ENCODE measurements around the gene KCNH2.

- TF ChIP-seq TAF1 (IDR thresholded peaks at IDR 0.05; ENCODE audit: low read depth, low read length) (no peak), POLR2A (IDR thresholded peaks at IDR 0.05; ENCODE audit: low read depth, low read length) (no peak), POLR2AphosphoS5 (IDR thresholded peaks at IDR 0.05; ENCODE audit: low read depth, low read length) (no peak), SPI1 (IDR thresholded peaks at IDR 0.05; ENCODE audit: low read depth, low read length) (no peak), POU2F2 (IDR thresholded peaks at IDR 0.05; ENCODE audit: low read depth, low read length) (no peak), PAX5 (IDR thresholded peaks at IDR 0.05; ENCODE audit: insufficient read depth, low read length, severe bottlenecking) (no peak)
Measured at GRCh38 chr7:150973571-150974451, 4.3 kb downstream of the KCNH2 start.
